IMR-90 (cell line): ENCODE data around the gene LRFN2. TPM values are rescaled to one million over a fixed set of nuclear protein-coding genes. Genes with fewer than 3 reads are reported as not detected.

ENCODE experiments used
- ATAC-seq: fragments of 200-7000 bp; cut with Tn5 transposase; 2 replicates; pipeline ENCODE4 v1.9.1; 2020; ENCODE audit warnings: low read depth, mild to moderate bottlenecking, moderate library complexity
- BruUV-seq: library from RNA; stranded (reverse); fragments of 400-500 nt; replicated peaks from 2 replicates; lab custom pipeline; 2021; lab: Mats Ljungman, UMichigan
- CTCF ChIA-PET: fragments of 300-600 bp; formaldehyde crosslinking; extraction: SDS; loops from one replicate; lab custom pipeline; 2021; ENCODE audit warnings: antibody characterized with exemption; lab: Yijun Ruan, JAX
- POLR2A ChIA-PET: fragments of 300-600 bp; sonication (Branson Sonifier 250); formaldehyde crosslinking; loops from one replicate; lab custom pipeline; 2022; ENCODE audit warnings: antibody characterized with exemption; ENCODE audit not compliant: unreplicated experiment; lab: Charles Lee
- DNase-seq: peaks from one replicate; pipeline ENCODE4 v3.0.0; 2013
- H2AFZ ChIP-seq: replicated peaks from 2 replicates; pipeline ENCODE3; 2013; ENCODE audit warnings: low read length, mild to moderate bottlenecking; ENCODE audit not compliant: poor library complexity
- H2AK5ac ChIP-seq: 2 replicates; pipeline ENCODE4 v1.6.1; 2013; ENCODE audit warnings: low read depth, low read length, inconsistent platforms
- H2AK9ac ChIP-seq: replicated peaks from 2 replicates; pipeline ENCODE3; 2013; ENCODE audit warnings: mild to moderate bottlenecking, low read depth, low read length, moderate library complexity; ENCODE audit not compliant: poor library complexity
- H2BK120ac ChIP-seq: 2 replicates; pipeline ENCODE4 v1.6.1; 2013; ENCODE audit warnings: low read depth, low read length, inconsistent platforms
- H2BK15ac ChIP-seq: 3 replicates; pipeline ENCODE4 v1.6.1; 2013; ENCODE audit warnings: low read depth, low read length, inconsistent platforms
- H2BK20ac ChIP-seq: 2 replicates; pipeline ENCODE4 v1.6.1; 2013; ENCODE audit warnings: low read depth, mild to moderate bottlenecking, inconsistent platforms, low read length, moderate library complexity
- H2BK5ac ChIP-seq: 2 replicates; pipeline ENCODE4 v1.6.1; 2013; ENCODE audit warnings: mild to moderate bottlenecking, low read depth, low read length, inconsistent platforms; ENCODE audit not compliant: poor library complexity, severe bottlenecking
- H3K14ac ChIP-seq: replicated peaks from 2 replicates; pipeline ENCODE4 v1.6.1; 2013; ENCODE audit warnings: low read depth, low read length, inconsistent platforms
- H3K18ac ChIP-seq: 2 replicates; pipeline ENCODE4 v1.6.1; 2013; ENCODE audit warnings: low read depth, low read length, control low read depth
- H3K23ac ChIP-seq: 2 replicates; pipeline ENCODE4 v1.6.1; 2013; ENCODE audit warnings: low read depth, low read length, inconsistent platforms
- H3K27ac ChIP-seq: 2 replicates; pipeline ENCODE4 v1.5.1; 2013; ENCODE audit warnings: mild to moderate bottlenecking, control low read depth, low read length; ENCODE audit not compliant: insufficient read depth
- H3K27me3 ChIP-seq: 2 replicates; pipeline ENCODE4 v1.6.1; 2013; ENCODE audit warnings: low read length; ENCODE audit not compliant: control insufficient read depth, insufficient read depth
- H3K36me3 ChIP-seq: 2 replicates; pipeline ENCODE4 v1.6.1; 2013; ENCODE audit warnings: low read length, mixed read lengths; ENCODE audit not compliant: control insufficient read depth, insufficient read depth
- H3K4ac ChIP-seq: 2 replicates; pipeline ENCODE4 v1.6.1; 2013; ENCODE audit warnings: low read depth, low read length, inconsistent platforms
- H3K4me1 ChIP-seq: 2 replicates; pipeline ENCODE4 v1.6.1; 2013; ENCODE audit warnings: low read length, mixed read lengths; ENCODE audit not compliant: control insufficient read depth, insufficient read depth
- H3K4me2 ChIP-seq: 2 replicates; pipeline ENCODE4 v1.6.1; 2013; ENCODE audit warnings: low read depth, mild to moderate bottlenecking, control low read depth, low read length, moderate library complexity
- H3K4me3 ChIP-seq: 2 replicates; pipeline ENCODE4 v1.5.1; 2013; ENCODE audit warnings: low read depth, mild to moderate bottlenecking, control low read depth, low read length, moderate library complexity; ENCODE audit not compliant: insufficient read depth
- H3K56ac ChIP-seq: 2 replicates; pipeline ENCODE4 v1.6.1; 2013; ENCODE audit warnings: low read length, inconsistent platforms; ENCODE audit not compliant: insufficient read depth; ENCODE audit errors: extremely low read depth
- H3K79me1 ChIP-seq, 2 experiments: 2 replicates each; pipeline ENCODE4 v1.6.1; 2013; ENCODE audit warnings: low read length in 2 of 2, inconsistent platforms in 1 of 2, low read depth in 1 of 2
- H3K9ac ChIP-seq: 2 replicates; pipeline ENCODE4 v1.6.1; 2013; ENCODE audit warnings: low read depth, low read length, control low read depth
- H3K9me1 ChIP-seq: 2 replicates; pipeline ENCODE4 v1.6.1; 2013; ENCODE audit warnings: low read length, inconsistent platforms; ENCODE audit not compliant: insufficient read depth
- H3K9me3 ChIP-seq: 2 replicates; pipeline ENCODE4 v1.6.1; 2013; ENCODE audit warnings: low read length; ENCODE audit not compliant: control insufficient read depth, insufficient read depth
- H4K20me1 ChIP-seq: 2 replicates; pipeline ENCODE4 v1.6.1; 2013; ENCODE audit warnings: low read length, inconsistent platforms; ENCODE audit not compliant: insufficient read depth
- H4K5ac ChIP-seq: 2 replicates; pipeline ENCODE4 v1.6.1; 2013; ENCODE audit warnings: mild to moderate bottlenecking, low read depth, low read length, control low read depth
- H4K8ac ChIP-seq, 2 experiments: 2 replicates each; pipeline ENCODE4 v1.6.1; 2013; ENCODE audit warnings: low read depth in 2 of 2, low read length in 2 of 2, control low read depth in 1 of 2, inconsistent platforms in 1 of 2
- H4K91ac ChIP-seq: 2 replicates; pipeline ENCODE4 v1.6.1; 2013; ENCODE audit warnings: low read depth, low read length, inconsistent platforms; ENCODE audit not compliant: insufficient read depth
- BHLHE40 ChIP-seq: fragments of 150-350 bp; IDR thresholded peaks from 2 replicates; pipeline ENCODE4 v1.6.1; 2016; ENCODE audit warnings: mild to moderate bottlenecking, low read depth, low read length
- CEBPB ChIP-seq: IDR thresholded peaks from 2 replicates; pipeline ENCODE4 v1.6.1; 2012; ENCODE audit warnings: low read depth, low read length, improper control_type of control experiment
- CTCF ChIP-seq: conservative IDR thresholded peaks from 2 replicates; pipeline ENCODE4 v1.5.1; 2012; ENCODE audit warnings: mild to moderate bottlenecking, low read depth, low read length, improper control_type of control experiment
- MAFK ChIP-seq: IDR thresholded peaks from 2 replicates; pipeline ENCODE4 v1.6.1; 2012; ENCODE audit warnings: low read depth, low read length, improper control_type of control experiment
- MAZ ChIP-seq: IDR thresholded peaks from 2 replicates; pipeline ENCODE4 v1.6.1; 2012; ENCODE audit warnings: low read depth, mild to moderate bottlenecking, low read length, improper control_type of control experiment, moderate library complexity, borderline replicate concordance
- MXI1 ChIP-seq: IDR thresholded peaks from 2 replicates; pipeline ENCODE4 v1.6.1; 2012; ENCODE audit warnings: low read depth, mild to moderate bottlenecking, low read length, moderate library complexity, borderline replicate concordance
- POLR2A ChIP-seq: IDR thresholded peaks from 2 replicates; pipeline ENCODE4 v1.6.1; 2012; ENCODE audit warnings: mild to moderate bottlenecking, low read depth, low read length
- RAD21 ChIP-seq: IDR thresholded peaks from 2 replicates; pipeline ENCODE4 v1.6.1; 2012; ENCODE audit warnings: low read length, improper control_type of control experiment
- RCOR1 ChIP-seq: IDR thresholded peaks from 2 replicates; pipeline ENCODE4 v1.6.1; 2012; ENCODE audit warnings: mild to moderate bottlenecking, low read length, improper control_type of control experiment; ENCODE audit not compliant: insufficient replicate concordance
- SMC3 ChIP-seq: fragments of 150-350 bp; IDR thresholded peaks from 2 replicates; pipeline ENCODE4 v1.6.1; 2016; ENCODE audit warnings: low read depth, mild to moderate bottlenecking, antibody characterized with exemption, low read length, moderate library complexity
- USF2 ChIP-seq: fragments of 150-350 bp; IDR thresholded peaks from 2 replicates; pipeline ENCODE4 v1.6.1; 2017; ENCODE audit warnings: mild to moderate bottlenecking, antibody characterized with exemption, low read length, low read depth
- dilution Hi-C: fragments of 300-500 bp; cut with HindIII; formaldehyde crosslinking; loops from one replicate; pipeline ENCODE4 v1.14.3; 2018; ENCODE audit warnings: low sequenced_read_pairs; ENCODE audit not compliant: unreplicated experiment
- in situ Hi-C: fragments of 300-500 bp; cut with MboI; formaldehyde crosslinking; loops from 3 replicates; pipeline ENCODE4 v1.14.3; 2019; ENCODE audit warnings: low sequenced_read_pairs, inconsistent platforms, mixed read lengths
- intact Hi-C: fragments of 100-400 bp; cut with micrococcal nuclease; formaldehyde crosslinking; loops from 2 replicates; pipeline ENCODE4 v1.10.0; 2022
- polyA plus RNA-seq, 3 experiments: library from polyadenylated mRNA; depleted of rRNA; stranded (reverse); fragments of >200 nt; gene quantifications; 2 replicates each; pipeline ENCODE4 v1.2.3, GENCODE V29; 2012; ENCODE audit warnings: low replicate concordance in 1 of 3
- total RNA-seq: library from RNA; depleted of rRNA; stranded (reverse); fragments of >200 nt; gene quantifications from 2 replicates; pipeline ENCODE4 v1.2.3, GENCODE V29; 2012

The LRFN2 gene
- total and polyA plus RNA-seq, 2 of the 4 experiments (the other 2 are of a cell fraction) = not detected

- no TSS peak for BruUV-seq
- H3K4ac ChIP-seq = no peak overlapping the region
- no peak overlapping the region for H3K9ac ChIP-seq
- no peak for ATAC-seq
- H4K8ac ChIP-seq = no peak overlapping the region
- dilution Hi-C loops = no loop called here
- in situ Hi-C loops = no loop called here
- no peak for DNase-seq
- TF ChIP-seq SMC3 (no peak), USF2 (no peak), RAD21 (no peak), MXI1 (no peak), BHLHE40 (no peak), MAFK (no peak), MAZ (no peak), CTCF (no peak), CEBPB (no peak), POLR2A (no peak), RCOR1 (no peak)
- H3K56ac ChIP-seq = no peak overlapping the region
- no peak overlapping the region for H3K4me2 ChIP-seq
- ChIA-PET POLR2A (no interaction called here), CTCF (no interaction called here)
- no peaks in the 10 kb centered on the region for H3K36me3 ChIP-seq
- no peak overlapping the region for H4K91ac ChIP-seq
- no peaks in the 10 kb centered on the region for H3K4me1 ChIP-seq
- no peaks in the 10 kb centered on the region for H3K79me1 ChIP-seq
- H3K27ac ChIP-seq = no peak overlapping the region
- H4K5ac ChIP-seq = no peak overlapping the region
- no peak overlapping the region for H2BK5ac ChIP-seq
- no peak overlapping the region for H3K14ac ChIP-seq
- H3K27me3 ChIP-seq = no peaks in the 10 kb centered on the region
- H3K18ac ChIP-seq = no peak overlapping the region
- H3K9me3 ChIP-seq = no peaks in the 10 kb centered on the region
- no peak overlapping the region for H2AFZ ChIP-seq
- no peak overlapping the region for H3K4me3 ChIP-seq
- H2BK15ac ChIP-seq = no peak overlapping the region
- no peaks in the 10 kb centered on the region for H3K9me1 ChIP-seq
- intact Hi-C loops = no loop called here
- H2AK5ac ChIP-seq = no peak overlapping the region
- no peak overlapping the region for H2BK20ac ChIP-seq
- H2AK9ac ChIP-seq = no peak overlapping the region
- no peaks in the 10 kb centered on the region for H4K20me1 ChIP-seq
- no peak overlapping the region for H2BK120ac ChIP-seq
- no peak overlapping the region for H3K23ac ChIP-seq
Measured at GRCh38 chr6:40400738-40401137, 186.4 kb downstream of the LRFN2 start.
